Left forelimb (tissue), 1 donor: ENCODE data around the gene ADARB2.

Experiments
- DNase-seq: peaks from one replicate; pipeline ENCODE4 v3.0.0-alpha.2; 2018; ENCODE audit warnings: low spot score

The ADARB2 gene

DNA sequence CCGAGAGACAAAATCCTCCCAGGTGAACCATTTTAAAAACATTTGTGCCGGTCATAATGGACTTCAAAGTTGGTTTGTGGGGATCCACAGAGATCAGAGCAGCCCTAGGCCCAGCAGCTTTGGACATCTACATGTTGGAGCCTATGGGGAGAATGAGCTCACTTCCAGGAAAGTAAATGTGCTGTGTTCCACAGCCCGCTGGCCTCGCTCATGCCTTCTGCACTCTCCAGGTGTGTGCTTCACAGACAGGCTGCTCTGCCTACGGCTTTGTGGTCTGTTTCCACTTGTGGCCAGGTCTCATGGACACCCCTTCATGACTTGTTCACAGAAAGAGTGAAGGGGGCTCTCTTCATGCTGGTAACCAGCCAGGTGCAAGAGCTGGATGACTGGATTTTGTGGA lies 141.6 kb downstream of the ADARB2 start:
- DNase-seq, result no peak

DNA sequence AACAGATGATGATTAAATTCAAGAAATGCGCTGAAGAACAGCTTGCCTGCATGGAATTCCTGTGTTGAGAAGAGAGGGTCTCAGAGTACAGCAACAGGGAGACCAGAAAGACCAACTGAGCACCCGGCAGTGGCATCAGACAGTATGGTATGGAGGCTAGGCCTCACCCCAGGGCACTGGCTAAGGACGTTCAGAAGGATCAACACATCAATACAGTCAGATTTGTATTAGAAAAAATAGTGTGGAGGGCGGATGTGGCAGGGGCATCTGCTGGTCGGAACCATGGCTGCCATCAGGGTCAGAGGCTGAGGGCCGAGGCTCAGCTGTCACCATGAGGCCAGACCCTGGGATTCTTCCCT lies 142.1 kb downstream of the ADARB2 start:
- no peak for DNase-seq

DNA sequence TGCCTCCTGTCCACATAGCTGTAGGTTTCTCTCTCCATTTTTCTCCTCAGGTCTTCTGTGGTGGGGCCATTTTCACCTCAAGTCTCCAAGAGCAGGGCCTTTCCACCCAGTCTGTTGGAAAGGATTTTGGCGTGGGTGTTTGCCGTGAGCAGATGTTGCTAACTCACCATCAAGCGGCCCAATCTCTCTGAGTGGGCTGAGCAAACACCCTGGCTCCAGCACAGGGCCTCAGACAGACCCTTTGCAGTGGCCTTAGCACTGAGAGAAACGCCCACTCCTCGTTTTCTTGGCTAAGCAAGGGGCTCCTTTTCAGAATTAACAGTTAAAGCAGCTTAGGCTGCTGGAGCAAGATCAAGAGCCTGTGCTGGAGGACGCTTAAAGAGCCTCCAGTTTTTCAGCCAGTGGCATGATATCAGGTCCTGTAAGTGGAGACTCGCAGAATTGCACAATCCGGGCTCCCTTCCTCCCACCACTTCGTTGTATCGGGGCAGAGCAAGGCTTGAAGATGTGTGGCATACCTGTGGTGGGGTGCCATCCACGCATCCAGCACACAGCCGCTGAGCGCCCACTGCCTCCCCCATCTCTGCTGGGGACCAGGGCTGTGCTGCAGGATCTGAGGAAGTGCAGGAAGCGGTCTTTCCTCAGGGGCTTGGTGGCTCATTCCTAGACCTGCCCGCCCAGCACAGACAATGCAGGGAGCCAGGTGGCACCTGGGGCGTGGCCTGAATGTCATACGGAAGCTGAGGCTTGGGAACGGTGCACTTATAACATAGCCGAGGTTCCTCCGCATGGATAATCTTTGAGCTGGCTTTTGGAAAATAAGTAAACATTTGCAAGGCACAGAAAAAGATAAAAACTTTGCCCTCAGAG lies 142.7 kb downstream of the ADARB2 start:
- no peak for DNase-seq

DNA sequence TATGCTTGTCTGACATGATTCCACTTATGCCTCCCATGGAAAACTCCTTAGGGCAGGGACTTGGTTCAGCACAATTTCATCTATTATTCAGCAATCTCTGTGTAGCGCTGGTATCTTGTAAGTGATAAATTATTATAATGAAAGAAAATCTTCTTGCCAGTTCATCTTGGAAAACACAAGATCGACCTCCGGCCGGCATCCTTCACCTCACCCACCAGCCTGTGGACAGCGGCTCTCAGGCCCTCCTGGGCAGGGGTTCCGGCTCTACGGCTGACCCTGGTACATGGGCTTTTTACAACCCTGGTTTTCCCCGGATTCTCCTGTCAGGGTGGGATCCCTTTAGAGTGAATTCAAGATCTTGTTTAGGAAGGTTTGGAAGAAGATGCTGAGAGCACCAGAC lies 145.6 kb downstream of the ADARB2 start:
- no peak for DNase-seq

DNA sequence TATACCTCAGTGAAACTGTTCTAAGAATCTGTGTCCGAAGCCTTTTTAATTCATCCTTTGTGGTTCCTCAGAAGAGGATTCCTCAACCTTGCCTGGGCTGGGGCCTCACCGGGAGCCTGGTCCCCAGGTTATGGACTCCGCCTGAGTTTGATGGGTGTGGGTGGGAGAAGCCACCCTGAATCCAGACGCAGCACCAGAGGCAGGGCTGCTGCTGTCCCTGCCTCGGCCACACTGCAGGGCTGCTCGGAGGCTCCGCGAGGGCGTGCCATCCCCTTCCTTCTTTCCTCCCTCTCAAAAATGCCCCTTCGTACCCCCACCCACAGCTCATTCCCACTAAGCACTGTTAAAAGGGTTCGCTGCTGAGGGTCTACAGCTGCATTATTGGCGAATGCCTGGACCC lies 146.3 kb downstream of the ADARB2 start:
- DNase-seq, result no peak

DNA sequence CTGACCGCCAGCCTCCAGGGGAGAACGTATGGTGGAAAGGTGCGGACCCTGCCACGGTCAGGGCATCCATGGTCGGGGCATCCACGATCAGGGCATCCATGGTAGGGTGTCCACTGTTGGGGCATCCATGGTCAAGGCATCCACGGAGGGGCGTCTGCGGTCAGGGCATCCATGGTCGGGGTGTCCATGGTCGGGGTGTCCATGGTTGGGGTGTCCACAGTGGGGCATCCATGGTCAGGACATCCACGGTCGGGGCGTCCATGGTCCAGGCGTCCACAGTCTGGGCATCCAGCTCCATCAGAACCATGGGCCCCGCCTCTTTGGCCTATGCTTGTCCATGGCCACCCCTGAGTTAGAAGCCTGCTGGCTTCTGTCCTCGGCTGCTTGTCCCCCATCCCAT lies 148.1 kb downstream of the ADARB2 start:
- DNase-seq, result no peak

DNA sequence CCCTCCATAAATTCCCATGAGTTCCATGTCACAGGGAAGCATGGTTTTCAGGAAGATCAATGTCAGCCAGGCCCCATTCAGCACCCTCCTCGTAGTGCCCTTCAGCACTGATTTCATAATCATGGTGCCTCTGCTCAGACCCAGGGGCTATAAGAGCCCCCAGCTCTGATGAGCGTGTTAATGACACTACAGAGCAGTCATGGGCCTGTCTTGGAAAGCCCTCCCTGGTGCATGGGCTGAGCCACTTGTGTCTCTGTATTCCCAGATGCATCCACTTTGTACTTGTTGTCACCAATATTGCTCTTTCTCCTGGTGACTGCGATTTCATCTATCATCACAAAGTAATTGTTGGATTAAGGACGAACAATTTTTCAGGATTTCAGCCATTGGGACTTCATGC lies 154.6 kb downstream of the ADARB2 start:
- no peak for DNase-seq

DNA sequence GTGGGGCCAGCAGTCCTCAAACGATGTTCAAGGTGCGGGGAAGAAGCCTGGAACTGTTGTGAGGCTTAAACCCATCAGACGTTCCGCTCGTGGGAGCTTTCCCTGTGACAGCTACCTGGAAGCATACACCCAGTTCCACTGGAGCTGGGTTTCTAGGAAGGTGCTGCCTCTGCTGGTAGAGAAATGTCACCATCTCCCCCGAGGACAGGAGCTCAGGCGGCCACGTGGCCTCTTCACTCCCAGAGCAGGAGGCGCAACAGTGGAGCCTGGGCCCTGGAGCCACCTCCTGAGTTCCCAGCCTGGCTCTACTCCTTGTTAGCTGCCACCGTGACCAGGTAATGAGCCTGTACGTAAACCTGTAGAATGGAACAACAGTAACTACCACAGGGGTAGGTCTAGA lies 156.1 kb downstream of the ADARB2 start:
- DNase-seq, result no peak

DNA sequence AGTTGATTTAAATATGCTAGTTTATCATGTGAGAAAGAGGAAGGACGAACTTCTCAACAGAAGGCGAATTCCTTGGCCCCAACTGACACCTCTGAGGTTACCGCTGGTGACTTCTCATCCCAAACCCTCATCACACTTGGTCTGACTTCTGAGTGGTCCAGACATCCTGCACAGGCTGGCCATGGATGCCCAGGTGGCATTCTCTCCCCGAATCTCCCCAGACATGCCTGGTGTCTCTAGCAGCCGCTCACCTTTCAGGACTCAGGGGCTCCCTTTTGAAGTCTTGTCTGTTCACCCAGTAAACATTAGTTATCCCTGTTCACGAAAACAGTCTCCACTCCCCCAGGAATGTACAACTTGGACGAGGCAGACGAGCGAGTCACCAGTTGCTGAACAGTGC lies 157.7 kb downstream of the ADARB2 start:
- no peak for DNase-seq

DNA sequence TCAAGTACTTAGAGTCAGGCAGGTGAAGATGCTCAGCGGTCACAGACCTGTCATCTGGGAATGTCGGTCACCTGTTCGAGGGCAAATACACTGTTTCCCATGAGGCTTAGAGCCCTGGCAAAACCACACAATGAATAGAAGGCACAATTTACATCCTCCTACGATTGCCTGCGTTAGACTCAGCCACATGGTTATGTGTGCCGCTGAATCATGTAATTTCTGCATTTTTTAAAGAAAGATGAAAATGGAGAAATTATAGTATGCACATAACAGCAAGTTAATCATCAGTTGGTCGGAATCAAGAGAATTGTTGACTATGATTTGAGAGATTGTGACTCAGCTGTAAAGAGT lies 158.2 kb downstream of the ADARB2 start:
- no peak for DNase-seq

DNA sequence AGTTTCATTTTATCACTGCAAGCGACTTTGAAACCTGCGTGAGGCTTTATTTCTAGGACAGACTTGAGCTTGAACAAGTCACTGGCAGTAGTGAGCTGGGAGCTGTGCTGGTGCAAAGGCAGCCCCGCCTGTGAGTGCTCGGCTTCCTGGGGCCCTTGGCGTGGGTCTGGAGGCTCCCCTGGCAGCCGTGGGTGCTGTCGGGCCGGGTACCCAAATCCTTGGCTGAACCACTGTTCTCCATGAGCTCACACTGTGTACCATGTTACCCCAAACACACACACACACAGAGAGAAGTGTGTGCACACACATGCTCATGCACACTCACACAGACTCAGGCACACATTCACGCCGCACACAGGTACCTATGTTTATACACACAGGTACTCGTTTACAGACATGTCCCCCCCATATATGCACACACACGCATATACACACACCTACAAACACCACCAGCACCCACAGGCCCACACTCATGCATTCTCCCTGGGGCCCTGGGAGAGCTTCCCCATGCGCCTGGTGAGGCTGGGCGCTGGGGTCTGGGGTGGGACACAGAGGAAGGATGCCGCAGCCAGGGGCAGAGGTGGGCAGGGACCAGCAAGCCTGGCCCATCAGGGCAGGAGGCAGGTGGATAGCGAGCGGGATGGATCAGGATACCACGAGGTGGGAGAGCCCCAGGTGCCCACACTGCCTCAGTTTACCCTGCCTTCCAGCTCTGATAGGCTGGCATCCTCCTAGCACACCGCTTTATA lies 158.8 kb downstream of the ADARB2 start:
- DNase-seq, result no peak

DNA sequence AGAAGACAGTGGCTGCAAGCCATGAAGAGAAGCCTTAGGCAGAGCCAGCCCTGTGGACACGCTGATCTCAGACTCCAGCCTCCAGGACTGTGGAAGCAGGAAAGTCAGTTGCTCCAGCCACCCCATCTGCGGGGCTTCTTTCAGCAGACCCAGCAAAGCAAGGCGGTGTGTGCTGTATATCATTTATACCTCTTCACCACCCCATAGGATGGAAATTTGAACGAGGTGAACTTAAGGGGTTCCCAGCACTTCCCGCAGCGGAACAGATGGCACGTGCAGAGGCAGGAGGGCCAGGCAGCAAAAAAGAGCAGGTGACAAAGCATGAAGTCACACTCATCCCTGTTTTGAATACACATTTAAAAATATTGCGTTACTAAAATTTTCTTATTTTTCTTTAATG lies 159.4 kb downstream of the ADARB2 start:
- DNase-seq, result no peak

DNA sequence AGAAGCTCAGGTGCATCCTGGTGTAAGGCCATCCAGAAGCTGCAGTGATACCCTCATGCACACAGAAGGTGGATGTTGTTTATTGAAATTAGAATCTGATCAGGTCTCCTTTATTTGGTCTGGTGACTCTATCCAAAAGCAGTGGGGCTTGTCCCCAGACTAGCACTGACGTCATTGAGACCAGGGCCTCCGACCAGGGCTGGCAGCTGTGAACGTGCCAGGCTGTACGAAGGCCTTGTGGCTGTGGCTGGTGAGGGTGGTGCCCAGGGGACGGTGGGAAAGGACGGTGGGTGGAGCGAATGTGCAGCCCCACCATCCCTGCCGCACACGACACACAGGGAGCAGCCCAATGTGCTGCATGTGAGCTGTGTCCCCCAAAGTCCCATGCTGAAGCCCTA lies 160.0 kb downstream of the ADARB2 start:
- no peak for DNase-seq

DNA sequence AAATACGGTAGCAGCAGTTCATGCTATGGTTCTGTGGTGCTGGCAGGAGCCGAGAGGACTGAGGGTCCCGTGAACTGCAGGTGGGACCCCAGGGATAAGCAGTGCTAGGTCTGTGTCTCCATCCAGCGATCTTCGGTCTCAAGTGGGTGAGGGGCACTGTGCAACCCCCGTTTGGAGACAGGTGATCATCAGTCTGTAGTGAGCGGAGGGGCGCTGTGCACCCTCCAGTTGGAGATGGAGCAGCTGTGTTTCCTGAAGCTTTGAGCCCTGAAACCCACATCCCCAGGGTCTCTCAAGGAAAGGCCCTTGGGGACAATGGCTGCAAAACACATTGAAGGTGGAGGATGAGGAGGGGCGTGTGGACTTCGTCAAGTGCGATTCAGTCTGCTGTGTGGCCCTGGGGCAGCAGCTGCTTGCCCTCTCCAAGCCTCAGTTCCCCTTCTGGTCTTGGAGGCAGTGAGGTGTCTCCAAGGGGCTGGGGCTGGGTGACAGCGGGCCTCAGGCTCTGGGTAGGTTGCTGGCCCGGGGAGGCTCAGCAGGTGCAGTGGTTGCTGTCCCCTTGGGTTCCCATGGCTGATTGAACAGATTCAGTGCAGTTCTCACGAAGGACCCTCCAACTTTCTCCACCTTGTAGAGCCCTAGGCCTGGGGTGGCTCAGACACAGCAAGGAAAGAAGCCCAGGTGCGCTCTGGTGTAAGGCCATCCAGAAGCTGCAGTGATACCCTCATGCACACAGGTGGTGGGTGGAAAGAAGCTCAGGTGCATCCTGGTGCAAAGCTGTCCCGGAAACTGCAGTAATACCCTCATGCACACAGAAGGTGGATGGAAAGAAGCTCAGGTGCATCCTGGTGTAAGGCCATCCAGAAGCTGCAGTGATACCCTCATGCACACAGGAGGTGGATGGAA lies 160.6 kb downstream of the ADARB2 start:
- DNase-seq, result no peak

DNA sequence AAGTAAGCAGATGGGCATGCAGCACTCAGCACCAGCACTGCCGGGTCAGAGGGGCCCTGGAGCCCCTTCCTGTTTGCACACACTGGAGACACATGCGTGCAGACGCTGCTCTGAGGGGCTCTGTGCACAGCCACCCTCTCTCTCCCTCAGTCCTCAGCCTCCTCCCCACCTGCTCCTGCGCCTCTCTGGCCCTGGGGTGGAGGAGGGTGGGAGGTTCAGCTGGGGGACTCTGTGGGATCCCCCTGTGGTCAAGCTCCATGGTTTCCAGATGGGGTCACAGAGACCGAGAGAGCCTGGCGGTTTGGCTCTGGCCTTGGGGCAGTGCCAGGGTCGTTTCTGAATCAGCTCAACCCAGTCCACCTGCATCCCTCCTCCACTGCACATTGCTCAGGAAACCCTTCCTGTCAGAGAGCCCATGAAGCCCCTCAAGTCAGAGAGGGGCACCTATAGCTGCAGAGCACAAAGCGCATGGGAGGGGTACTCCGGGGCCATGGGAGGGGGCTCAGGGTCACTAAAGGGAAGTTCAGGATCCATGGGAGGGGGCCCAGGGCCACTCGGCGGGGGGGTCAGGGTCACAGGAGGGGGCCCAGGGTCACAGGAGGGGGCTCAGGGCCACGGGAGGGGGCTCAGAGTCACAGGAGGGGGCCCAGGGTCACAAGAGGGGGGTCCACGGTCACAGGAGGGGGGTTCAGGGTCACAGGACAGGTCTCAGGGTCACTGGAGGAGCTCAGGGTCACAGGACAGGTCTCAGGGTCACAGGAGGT lies 161.7 kb downstream of the ADARB2 start:
- no peak for DNase-seq

DNA sequence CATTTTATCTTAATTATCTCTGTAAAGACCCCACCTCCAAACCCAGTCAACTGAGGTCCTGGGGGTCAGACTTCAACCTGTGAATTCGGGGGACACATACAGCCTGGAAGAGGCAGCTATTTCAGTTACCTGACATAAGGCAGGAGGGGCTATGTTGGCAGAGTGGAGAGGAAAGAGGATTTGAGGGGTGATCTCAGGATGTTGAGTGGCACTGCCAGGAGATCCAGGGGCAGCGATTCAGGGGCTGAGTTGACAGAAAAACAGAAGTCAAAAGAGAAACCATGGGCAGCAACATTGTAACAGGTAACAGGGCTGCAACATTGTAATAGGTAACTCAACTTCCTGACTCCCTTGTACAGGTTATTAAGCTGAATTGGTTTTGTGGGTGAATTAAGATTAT lies 162.6 kb downstream of the ADARB2 start:
- DNase-seq, result no peak

DNA sequence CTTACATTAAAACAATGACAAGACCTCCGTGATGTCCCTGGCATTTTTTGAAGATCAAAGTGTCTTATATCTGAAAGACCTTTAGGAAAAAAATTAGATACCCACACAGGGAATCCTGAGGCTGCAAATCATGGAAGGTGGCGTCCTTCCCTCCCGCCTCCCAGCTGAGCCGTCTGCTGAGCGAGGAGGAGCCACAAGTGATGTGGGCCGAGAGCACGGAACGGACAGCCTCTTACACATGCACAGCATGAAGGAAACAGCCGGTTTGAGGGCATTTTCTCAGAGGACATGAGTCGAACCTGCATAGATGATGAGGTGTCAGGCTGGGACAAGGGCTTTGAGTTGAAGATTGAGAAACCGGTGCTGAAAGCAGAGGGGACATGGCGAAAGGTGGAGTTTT lies 163.3 kb downstream of the ADARB2 start:
- DNase-seq, result no peak

DNA sequence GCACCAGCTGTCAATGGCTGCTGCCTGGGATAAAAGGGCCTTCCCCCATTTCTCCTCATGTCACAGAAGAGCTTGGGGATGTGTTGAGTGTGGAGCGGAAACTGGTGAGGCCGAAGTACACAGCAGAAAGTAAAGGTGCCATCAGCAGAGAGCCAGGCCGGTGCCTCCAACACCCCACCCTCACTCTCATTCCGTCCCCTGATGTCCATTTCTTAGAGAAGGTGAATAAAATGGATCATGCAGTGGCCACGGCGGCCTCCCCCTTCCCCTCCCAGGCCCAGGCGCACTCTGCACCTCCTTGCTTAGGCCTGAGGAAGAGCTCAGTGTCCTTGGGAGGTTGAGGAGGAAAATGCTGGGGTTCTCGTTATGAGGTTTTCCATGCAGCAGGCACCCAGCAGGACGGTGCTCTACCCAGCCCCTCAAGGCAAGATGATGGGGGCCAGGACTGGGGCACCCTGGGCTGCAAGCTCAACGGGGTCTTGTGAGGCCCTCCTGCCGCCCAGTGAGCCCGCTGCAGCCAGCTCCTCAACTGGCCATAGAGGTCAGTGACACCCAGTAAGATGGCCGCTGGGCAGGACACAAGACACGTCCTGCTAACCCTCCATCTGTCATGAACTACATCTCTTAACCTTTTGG lies 163.9 kb downstream of the ADARB2 start:
- no peak for DNase-seq

DNA sequence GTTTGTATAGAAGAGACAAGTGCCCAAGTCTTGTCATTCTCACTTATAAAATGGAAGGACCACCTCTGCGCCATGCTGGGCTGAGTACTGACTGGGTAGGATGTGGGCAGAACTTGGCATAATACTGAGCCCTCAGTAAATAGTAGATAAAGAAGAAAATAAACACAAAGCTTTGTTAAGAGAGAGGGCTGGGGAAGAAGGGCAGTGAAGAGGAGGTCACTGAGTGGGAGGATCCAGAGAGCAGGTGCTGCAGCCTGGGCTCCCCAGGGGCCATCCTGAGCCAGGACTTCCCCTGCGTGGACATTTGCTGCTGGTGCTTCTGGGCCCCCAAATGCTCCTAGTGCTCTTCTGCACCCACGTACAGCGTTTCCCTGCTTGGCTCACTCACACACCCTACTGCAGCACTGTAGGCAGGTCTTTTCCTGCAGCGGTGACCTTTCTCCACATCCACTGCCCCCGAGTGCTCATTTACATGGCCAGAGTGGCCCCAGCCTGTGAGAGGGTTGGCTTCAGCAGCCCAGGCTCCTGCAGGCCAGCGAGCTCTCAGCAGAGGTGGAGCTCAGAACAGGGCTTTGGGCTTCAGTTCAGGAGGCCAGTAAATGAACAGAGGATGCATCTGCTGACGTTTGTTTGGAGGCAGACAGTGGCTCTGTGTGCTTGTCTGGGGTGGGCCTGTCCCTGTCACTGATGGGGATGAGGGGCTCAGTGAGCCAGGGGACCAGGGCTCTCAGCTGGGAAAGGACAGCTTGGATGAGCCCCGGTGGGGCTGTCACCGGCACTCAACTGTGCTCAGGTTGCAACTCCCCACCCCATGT lies 164.6 kb downstream of the ADARB2 start:
- no peak for DNase-seq

DNA sequence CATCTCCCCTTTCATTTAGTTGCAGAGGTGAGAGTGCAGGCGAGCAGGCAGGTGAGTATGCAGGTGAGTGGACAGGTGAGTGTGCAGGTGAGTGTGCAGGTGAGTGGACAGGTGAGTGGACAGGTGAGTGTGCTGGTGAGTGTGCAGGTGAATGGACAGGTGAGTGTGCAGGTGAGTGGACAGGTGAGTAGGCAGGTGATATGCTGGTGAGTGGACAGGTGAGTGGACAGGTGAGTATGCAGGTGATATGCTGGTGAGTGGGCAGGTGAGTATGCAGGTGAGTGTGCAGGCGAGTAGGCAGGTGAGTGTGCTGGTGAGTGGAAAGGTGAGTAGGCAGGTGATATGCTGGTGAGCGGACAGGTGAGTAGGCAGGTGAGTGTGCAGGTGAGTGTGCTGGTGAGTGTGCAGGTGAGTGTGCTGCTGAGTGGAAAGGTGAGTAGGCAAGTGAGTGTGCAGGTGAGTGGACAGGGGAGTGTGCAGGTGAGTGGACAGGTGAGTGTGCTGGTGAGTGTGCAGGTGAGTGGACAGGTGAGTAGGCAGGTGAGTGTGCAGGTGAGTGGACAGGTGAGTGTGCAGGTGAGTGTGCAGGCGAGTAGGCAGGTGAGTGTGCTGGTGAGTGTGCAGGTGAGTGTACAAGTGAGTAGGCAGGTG lies 165.6 kb downstream of the ADARB2 start:
- no peak for DNase-seq
